OCI-LY7 (cell line): ENCODE data around the gene BMAL1.

Experiments
- EZH2phosphoT487 ChIP-seq: fragments of 200-600 bp; sonication (generic); IDR thresholded peaks from 2 replicates; pipeline ENCODE4 v1.6.1; 2018; ENCODE audit warnings: low read depth, borderline replicate concordance, mild to moderate bottlenecking, mixed run types, antibody characterized with exemption, low read length, moderate library complexity, mixed read lengths
- TF ChIP-seq, protein P1 (sequence below): fragments of 200-600 bp; sonication (generic); conservative IDR thresholded peaks from 2 replicates; pipeline ENCODE4 v1.5.1; 2014; ENCODE audit warnings: mild to moderate bottlenecking, antibody characterized with exemption, low read length, moderate library complexity, mixed read lengths

DNA sequence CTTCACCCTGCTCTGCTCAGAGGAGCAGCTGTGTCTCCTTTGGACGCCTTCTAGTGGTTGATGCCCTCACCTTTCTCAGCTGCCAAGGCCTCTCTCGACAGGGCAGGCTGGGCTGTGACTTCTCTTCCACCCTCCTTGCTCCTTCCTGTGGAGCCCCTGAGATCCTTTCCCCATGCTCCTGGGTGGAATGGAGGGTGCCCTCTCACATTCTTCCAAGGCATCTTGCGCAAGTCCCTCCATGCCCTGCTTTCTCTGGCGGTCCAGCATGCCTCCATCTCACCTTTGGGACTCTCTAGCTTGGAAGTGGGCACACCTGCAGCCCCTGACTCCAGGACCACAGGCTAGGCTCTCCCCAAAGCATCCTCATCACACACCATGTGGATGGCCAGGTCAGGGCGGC lies 68.9 kb downstream of the BMAL1 start:
- TF ChIP-seq, protein P1, sequence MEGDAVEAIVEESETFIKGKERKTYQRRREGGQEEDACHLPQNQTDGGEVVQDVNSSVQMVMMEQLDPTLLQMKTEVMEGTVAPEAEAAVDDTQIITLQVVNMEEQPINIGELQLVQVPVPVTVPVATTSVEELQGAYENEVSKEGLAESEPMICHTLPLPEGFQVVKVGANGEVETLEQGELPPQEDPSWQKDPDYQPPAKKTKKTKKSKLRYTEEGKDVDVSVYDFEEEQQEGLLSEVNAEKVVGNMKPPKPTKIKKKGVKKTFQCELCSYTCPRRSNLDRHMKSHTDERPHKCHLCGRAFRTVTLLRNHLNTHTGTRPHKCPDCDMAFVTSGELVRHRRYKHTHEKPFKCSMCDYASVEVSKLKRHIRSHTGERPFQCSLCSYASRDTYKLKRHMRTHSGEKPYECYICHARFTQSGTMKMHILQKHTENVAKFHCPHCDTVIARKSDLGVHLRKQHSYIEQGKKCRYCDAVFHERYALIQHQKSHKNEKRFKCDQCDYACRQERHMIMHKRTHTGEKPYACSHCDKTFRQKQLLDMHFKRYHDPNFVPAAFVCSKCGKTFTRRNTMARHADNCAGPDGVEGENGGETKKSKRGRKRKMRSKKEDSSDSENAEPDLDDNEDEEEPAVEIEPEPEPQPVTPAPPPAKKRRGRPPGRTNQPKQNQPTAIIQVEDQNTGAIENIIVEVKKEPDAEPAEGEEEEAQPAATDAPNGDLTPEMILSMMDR: no peak
- TF ChIP-seq EZH2phosphoT487: no peak
